Right lobe of liver (tissue), 4 donors: ENCODE measurements around the gene PAX8.

Source experiments
- POLR2A ChIP-seq: fragments of 450-650 bp; IDR thresholded peaks from one replicate; pipeline ENCODE4 v1.6.1; 2017; ENCODE audit warnings: antibody characterized with exemption, mild to moderate bottlenecking
- TF ChIP-seq, protein P1 (sequence below), 4 donors: fragments of 200-600 bp in 3 of 4; fragments of 450-650 bp in 1 of 4; IDR thresholded peaks; one replicate each; pipeline versions ENCODE4 v1.5.1 to v1.8.0; 2016 to 2022; ENCODE audit warnings: antibody characterized with exemption in 4 of 4, mild to moderate bottlenecking in 2 of 4
- donor health status: DM: no; HTN: no; CAD: no.
- donor health status: DM: no; HTN: no; CAD: no.
- donor health status: DM: no; HTN: yes; CAD: no.

GRCh38 chr2:113167115-113167932 is 111.4 kb downstream of the PAX8 start:
- TF ChIP-seq, protein P1, sequence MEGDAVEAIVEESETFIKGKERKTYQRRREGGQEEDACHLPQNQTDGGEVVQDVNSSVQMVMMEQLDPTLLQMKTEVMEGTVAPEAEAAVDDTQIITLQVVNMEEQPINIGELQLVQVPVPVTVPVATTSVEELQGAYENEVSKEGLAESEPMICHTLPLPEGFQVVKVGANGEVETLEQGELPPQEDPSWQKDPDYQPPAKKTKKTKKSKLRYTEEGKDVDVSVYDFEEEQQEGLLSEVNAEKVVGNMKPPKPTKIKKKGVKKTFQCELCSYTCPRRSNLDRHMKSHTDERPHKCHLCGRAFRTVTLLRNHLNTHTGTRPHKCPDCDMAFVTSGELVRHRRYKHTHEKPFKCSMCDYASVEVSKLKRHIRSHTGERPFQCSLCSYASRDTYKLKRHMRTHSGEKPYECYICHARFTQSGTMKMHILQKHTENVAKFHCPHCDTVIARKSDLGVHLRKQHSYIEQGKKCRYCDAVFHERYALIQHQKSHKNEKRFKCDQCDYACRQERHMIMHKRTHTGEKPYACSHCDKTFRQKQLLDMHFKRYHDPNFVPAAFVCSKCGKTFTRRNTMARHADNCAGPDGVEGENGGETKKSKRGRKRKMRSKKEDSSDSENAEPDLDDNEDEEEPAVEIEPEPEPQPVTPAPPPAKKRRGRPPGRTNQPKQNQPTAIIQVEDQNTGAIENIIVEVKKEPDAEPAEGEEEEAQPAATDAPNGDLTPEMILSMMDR (IDR thresholded peaks at IDR 0.05), result no peak
- TF ChIP-seq POLR2A, result peak; percentile 92
